Measurements from ENCODE around the gene DDAH2.
"Not testable (repeated sequence)": the region's sequence is repeated elsewhere in the genome, so short reads cannot be mapped to it uniquely, and the experiment has no call there.

- not testable (repeated sequence) for TF ChIP-seq SUZ12 (IDR thresholded peaks at IDR 0.05; ENCODE audit: extremely low read depth, insufficient read depth, insufficient read length); ZNF274 (IDR thresholded peaks at IDR 0.05; ENCODE audit: low read depth, low read length); YY1 (IDR thresholded peaks at IDR 0.05; ENCODE audit: insufficient read depth, insufficient read length)
Measured at GRCh38 chr6:31709157-31709556, 19.9 kb downstream of the DDAH2 start.

Data from NT2/D1 (cell line).